Common myeloid progenitor, CD34-positive (primary cell): ENCODE data around the gene ABCA7.

Source experiments
- CTCF ChIA-PET: fragments of 350-600 bp; sonication (Branson Sonifier 250); formaldehyde crosslinking; loops from one replicate; lab custom pipeline; 2021; ENCODE audit warnings: antibody characterized with exemption; lab: Charles Lee
- POLR2A ChIA-PET: fragments of 350-600 bp; sonication (Branson Sonifier 250); formaldehyde crosslinking; loops from one replicate; lab custom pipeline; 2021; ENCODE audit warnings: antibody characterized with exemption; lab: Charles Lee
- DNase-seq, 3 donors: peaks; one replicate each; pipeline versions ENCODE4 v3.0.0 to v3.0.0-alpha.2; 2013
- H3K27ac ChIP-seq, 2 experiments: 1 replicate in 1 of 2; 2 replicates in 1 of 2; pipeline ENCODE4 v1.7.0; 2013; ENCODE audit warnings: inconsistent platforms in 2 of 2, low read length in 2 of 2, mild to moderate bottlenecking in 2 of 2, low read depth in 1 of 2, moderate library complexity in 1 of 2; ENCODE audit not compliant: severe bottlenecking in 2 of 2, insufficient read depth in 1 of 2, poor library complexity in 1 of 2
- H3K27me3 ChIP-seq, 5 experiments: replicated peaks in 2 of 5; 1 replicate in 3 of 5; 2 replicates in 2 of 5; pipeline versions ENCODE4 v1.6.1 to v1.7.0; 2013; ENCODE audit warnings: low read length in 4 of 5, mild to moderate bottlenecking in 2 of 5, moderate library complexity in 2 of 5, inconsistent platforms in 1 of 5; ENCODE audit not compliant: insufficient read depth in 5 of 5, control insufficient read depth in 4 of 5
- H3K36me3 ChIP-seq, 4 experiments: 1 replicate in 2 of 4; 2 replicates in 2 of 4; pipeline versions ENCODE4 v1.6.1 to v1.7.0; 2013; ENCODE audit warnings: low read length in 3 of 4, control low read depth in 1 of 4, mild to moderate bottlenecking in 1 of 4; ENCODE audit not compliant: control insufficient read depth in 4 of 4, insufficient read depth in 4 of 4
- H3K4me1 ChIP-seq, 4 experiments: 1 replicate in 3 of 4; 2 replicates in 1 of 4; pipeline versions ENCODE4 v1.6.1 to v1.7.1; 2013; ENCODE audit warnings: low read length in 3 of 4, mild to moderate bottlenecking in 3 of 4, control low read depth in 1 of 4, inconsistent platforms in 1 of 4, moderate library complexity in 1 of 4; ENCODE audit not compliant: control insufficient read depth in 4 of 4, insufficient read depth in 4 of 4; ENCODE audit errors: control extremely low read depth in 1 of 4
- H3K4me3 ChIP-seq, 7 experiments: 1 replicate in 4 of 7; 2 replicates in 3 of 7; pipeline versions ENCODE4 v1.5.1 to v1.7.0; 2013; ENCODE audit warnings: mild to moderate bottlenecking in 7 of 7, low read length in 6 of 7, moderate library complexity in 6 of 7, inconsistent platforms in 2 of 7, low read depth in 2 of 7, control low read depth in 1 of 7; ENCODE audit not compliant: insufficient read depth in 4 of 7, control insufficient read depth in 1 of 7; ENCODE audit errors: extremely low read depth in 1 of 7
- H3K9me3 ChIP-seq, 5 experiments: 1 replicate in 4 of 5; 2 replicates in 1 of 5; pipeline versions ENCODE4 v1.6.1 to v1.7.1; 2013; ENCODE audit warnings: low read length in 4 of 5, mild to moderate bottlenecking in 2 of 5, inconsistent platforms in 1 of 5, low read depth in 1 of 5, moderate library complexity in 1 of 5; ENCODE audit not compliant: control insufficient read depth in 4 of 5, insufficient read depth in 2 of 5; ENCODE audit errors: control extremely low read depth in 1 of 5
- WGBS: methylation state at CpG from one replicate; pipeline ENCODE4 v1.1.5; 2013; ENCODE audit not compliant: insufficient coverage; 5-methylcytosine and 5-hydroxymethylcytosine counted together

ABCA7 gene

GRCh38 chr19:1079566-1080111 lies 39.7 kb downstream of the ABCA7 start:
- CTCF ChIA-PET, result interaction anchor here (1.0 to 5.5 kb wide), 2 partner anchors 12 to 15 kb away, joined by 3 to 19 read pairs; partner anchors contain the start of gene ARHGAP45
- H3K36me3 ChIP-seq, result peaks cover 4 to 62% (median 51%) of the 10 kb centered on the region in 4 experiments
- POLR2A ChIA-PET, result no interaction called here
- DNase-seq, result no peak
- H3K9me3 ChIP-seq, result no peaks in the 10 kb centered on the region
- H3K27me3 ChIP-seq, result no peaks in the 10 kb centered on the region
- H3K27ac ChIP-seq, result no peak overlapping the region
- WGBS, result 97% methylated on average over 45 of the region's 45 CpGs
- no peak overlapping the region for H3K4me3 ChIP-seq
- peaks cover 10 to 32% (median 31%) of the 10 kb centered on the region in 4 experiments for H3K4me1 ChIP-seq

GRCh38 chr19:1080360-1081161 lies 40.7 kb downstream of the ABCA7 start:
- no peak overlapping the region for H3K27ac ChIP-seq
- ChIA-PET POLR2A (interaction anchor here (0.8 kb wide), 1 partner anchor 23 kb away, joined by 3 read pairs; the partner anchor contains the start of gene GPX4), CTCF (interaction anchor here (1.0 to 5.5 kb wide), 3 partner anchors 13 to 137 kb away, joined by 3 to 19 read pairs (median 4); partner anchors contain the start of gene ARHGAP45)
- H3K36me3 ChIP-seq, result peaks cover 7 to 63% (median 54%) of the 10 kb centered on the region in 4 experiments
- DNase-seq, result no peak
- H3K4me1 ChIP-seq, result peaks cover 9 to 24% (median 23%) of the 10 kb centered on the region in 4 experiments
- no peaks in the 10 kb centered on the region for H3K9me3 ChIP-seq
- H3K4me3 ChIP-seq, result no peak overlapping the region
- 98% methylated on average over 42 of the region's 50 CpGs for WGBS
- H3K27me3 ChIP-seq, result no peaks in the 10 kb centered on the region

- Histone ChIP-seq H3K27ac (no peak overlapping the region), H3K4me3 (no peak overlapping the region), H3K4me1 (peaks cover 2 to 20% (median 19%) of the 10 kb centered on the region in 4 experiments), H3K27me3 (no peaks in the 10 kb centered on the region), H3K36me3 (peaks cover 7 to 72% (median 58%) of the 10 kb centered on the region in 4 experiments), H3K9me3 (no peaks in the 10 kb centered on the region)
- DNase-seq, result no peak
- ChIA-PET CTCF (interaction anchor here (1.0 to 1.6 kb wide), 3 partner anchors 12 to 136 kb away, joined by 3 to 4 read pairs (median 4); partner anchors contain the start of gene ARHGAP45), POLR2A (interaction anchor here (0.8 kb wide), 1 partner anchor 22 kb away, joined by 3 read pairs; the partner anchor contains the start of gene GPX4)
- 97% methylated on average over 49 of the region's 58 CpGs for WGBS
These were observed 41.6 kb downstream of the ABCA7 start for GRCh38 chr19:1081301-1082164.

- no peak overlapping the region for H3K27ac ChIP-seq
- H3K4me1 ChIP-seq, result peaks cover 0 to 20% (median 19%) of the 10 kb centered on the region in 4 experiments
- H3K36me3 ChIP-seq, result peaks cover 7 to 75% (median 60%) of the 10 kb centered on the region in 4 experiments
These were observed 42.4 kb downstream of the ABCA7 start for GRCh38 chr19:1082165-1082927.

DNA sequence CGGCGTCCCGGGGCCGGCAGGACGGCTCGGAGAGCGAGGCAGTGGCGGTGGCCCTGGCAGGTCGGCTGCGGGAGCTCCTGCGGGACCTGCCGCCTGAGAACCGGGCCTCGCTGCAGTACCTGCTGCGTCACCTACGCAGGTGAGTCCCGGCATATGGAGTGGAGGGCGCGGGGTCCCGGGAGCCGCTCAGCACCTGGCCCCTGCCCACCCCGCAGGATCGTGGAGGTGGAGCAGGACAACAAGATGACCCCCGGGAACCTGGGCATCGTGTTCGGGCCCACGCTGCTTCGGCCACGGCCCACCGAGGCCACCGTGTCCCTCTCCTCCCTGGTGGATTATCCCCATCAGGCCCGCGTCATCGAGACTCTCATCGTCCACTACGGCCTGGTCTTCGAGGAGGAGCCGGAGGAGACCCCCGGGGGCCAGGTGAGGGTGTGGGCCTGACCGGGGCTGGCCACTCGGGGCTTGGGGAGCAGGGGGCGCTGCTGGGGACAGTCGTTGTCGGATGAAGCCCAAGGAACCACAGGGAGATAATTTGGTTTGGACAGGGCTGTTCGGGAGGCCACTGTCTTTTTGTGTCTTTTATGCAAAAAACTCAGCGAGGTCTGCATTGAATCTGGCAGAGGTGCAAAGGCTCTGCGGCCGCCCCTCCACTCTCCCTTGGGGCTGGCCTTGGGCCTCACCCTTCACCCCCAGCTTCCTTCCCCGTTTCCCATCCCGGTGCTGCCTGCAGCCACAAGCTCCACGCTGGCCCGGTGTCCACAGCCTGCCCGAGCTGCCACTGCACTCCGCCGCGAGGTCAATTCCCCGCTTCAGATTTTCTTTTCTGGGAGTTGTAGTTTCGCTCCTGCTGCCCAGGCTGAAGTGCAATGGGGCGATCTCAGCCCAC lies 43.3 kb downstream of the ABCA7 start:
- peaks cover 7 to 70% (median 56%) of the 10 kb centered on the region in 4 experiments for H3K36me3 ChIP-seq
- no peaks in the 10 kb centered on the region for H3K27me3 ChIP-seq
- ChIA-PET CTCF (interaction anchor here (1.0 to 1.6 kb wide), 2 partner anchors 11 to 15 kb away, joined by 3 to 4 read pairs; partner anchors contain the start of gene ARHGAP45), POLR2A (no interaction called here)
- peaks cover 2 to 22% (median 22%) of the 10 kb centered on the region in 4 experiments for H3K4me1 ChIP-seq
- H3K9me3 ChIP-seq, result no peaks in the 10 kb centered on the region
- no peak overlapping the region for H3K27ac ChIP-seq
- H3K4me3 ChIP-seq, result no peak overlapping the region
- 94% methylated on average over 50 of the region's 59 CpGs for WGBS
- DNase-seq, result no peak

More at GRCh38 chr19:1082165-1082927, 42.4 kb downstream of the ABCA7 start:
- DNase-seq, result peak in 2 of 3 donors; percentile 45 to 55
- CTCF ChIA-PET, result interaction anchor here (1.6 kb wide), 1 partner anchor 15 kb away, joined by 4 read pairs; the partner anchor contains the start of gene ARHGAP45
- no peaks in the 10 kb centered on the region for H3K27me3 ChIP-seq
- POLR2A ChIA-PET, result no interaction called here
- H3K9me3 ChIP-seq, result no peaks in the 10 kb centered on the region
- no peak overlapping the region for H3K4me3 ChIP-seq
- 90% methylated on average over 41 of the region's 51 CpGs for WGBS
